Stimulated activated CD8-positive, alpha-beta memory T cell treated with anti-CD3 and anti-CD28 coated beads, Interleukin-4, amount 100 ng/mL, for 48 hours (primary cell): ENCODE data around the gene FKBP5.
A peak's percentile ranks its signal among the peaks of the same experiment; 100 is the strongest.

Experiments
- DNase-seq: peaks from one replicate; pipeline ENCODE4 v3.0.0-alpha.2; 2020

FKBP5 gene

DNA sequence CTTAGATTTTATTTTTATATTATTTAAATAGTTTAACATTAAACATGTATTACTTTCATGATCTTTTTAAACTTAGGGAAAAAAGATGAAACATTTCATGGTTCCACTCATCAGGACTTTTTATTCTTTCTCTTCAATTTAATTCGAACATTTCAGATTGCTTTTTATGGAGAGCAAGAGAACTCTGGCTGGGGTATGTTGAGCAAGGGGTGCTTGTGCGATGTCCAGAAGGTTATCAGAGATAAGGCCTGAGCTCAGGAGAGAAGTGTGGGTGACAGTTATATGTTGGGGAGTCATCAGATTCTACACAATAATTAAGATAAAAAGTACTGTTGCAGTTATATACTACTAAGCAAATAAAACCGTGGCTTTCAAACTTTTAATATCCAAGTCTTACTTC lies 37.5 kb downstream of the FKBP5 start:
- no peak for DNase-seq

DNA sequence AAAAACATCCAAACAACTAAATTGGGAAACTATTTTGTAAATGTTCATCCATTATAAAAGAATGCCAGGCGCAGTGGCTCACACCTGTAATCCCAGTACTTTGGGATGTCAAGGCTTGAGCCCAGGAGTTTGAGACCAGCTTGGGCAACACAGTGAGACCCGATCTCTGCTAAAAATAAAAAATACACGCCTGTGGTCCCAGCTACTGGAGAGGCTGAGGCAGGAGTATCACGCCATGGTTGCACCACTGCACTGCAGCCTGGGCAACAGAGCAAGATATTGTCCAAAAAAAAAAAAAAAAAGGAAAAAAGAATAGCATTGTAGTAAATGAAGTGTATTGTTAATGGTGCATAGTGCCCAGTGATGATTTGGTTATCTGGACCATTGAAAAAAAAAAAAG lies 38.7 kb downstream of the FKBP5 start:
- no peak for DNase-seq

DNA sequence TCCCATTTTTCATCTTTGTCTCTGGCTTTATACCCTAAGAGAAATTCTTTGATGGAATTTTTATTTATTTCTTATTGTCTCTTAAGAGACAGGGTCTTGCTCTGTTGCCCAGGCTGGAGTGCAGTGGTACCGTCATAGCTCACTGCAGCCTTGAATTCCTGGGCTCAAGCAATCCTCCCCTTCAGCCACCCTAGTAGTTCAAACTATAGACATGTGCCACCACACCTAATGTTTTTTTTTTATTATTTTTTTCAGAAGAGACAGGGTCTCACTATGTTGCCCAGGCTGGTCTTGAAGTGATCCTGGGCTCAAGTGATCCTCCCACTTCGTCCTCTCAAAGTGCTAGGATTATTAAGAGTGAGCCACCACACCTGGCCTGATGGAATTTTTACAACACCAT lies 40.5 kb downstream of the FKBP5 start:
- no peak for DNase-seq

DNA sequence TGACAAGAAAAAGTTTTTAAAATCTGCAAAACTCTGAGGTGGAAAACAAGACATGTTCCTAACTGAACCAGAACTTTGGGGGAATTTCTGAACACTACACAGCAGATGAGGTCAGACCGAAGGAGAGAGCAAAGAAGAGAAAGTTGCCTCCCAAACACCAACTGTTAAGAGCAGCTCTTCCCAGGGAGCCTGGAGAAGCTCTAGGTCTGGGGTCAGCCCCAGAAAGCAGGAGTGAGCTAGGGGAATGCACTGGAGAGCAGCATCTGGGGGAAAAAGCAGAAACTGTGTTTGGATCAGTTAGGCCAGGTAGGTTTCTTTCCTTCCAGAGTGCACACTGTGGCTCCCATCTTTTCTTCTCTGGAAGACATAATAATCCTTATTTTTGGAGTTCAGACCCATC lies 41.3 kb downstream of the FKBP5 start:
- no peak for DNase-seq

DNA sequence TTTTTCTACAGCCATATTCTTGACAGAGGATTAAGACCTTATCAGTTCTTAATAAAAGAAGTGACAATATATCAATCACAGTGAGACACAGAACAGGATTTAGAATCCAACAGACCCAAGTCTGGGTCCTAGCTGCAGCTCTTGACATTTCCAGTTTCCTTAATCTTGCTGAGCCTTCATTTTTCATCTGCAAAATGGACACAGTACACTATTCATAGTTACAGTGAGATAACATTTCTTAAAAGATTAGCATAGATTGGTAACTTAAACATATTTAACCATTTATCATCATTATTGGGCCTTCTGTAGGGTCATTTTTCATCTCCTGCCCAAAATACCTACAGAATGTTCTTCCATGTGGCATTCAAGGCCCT lies 45.6 kb downstream of the FKBP5 start:
- DNase-seq = no peak

DNA sequence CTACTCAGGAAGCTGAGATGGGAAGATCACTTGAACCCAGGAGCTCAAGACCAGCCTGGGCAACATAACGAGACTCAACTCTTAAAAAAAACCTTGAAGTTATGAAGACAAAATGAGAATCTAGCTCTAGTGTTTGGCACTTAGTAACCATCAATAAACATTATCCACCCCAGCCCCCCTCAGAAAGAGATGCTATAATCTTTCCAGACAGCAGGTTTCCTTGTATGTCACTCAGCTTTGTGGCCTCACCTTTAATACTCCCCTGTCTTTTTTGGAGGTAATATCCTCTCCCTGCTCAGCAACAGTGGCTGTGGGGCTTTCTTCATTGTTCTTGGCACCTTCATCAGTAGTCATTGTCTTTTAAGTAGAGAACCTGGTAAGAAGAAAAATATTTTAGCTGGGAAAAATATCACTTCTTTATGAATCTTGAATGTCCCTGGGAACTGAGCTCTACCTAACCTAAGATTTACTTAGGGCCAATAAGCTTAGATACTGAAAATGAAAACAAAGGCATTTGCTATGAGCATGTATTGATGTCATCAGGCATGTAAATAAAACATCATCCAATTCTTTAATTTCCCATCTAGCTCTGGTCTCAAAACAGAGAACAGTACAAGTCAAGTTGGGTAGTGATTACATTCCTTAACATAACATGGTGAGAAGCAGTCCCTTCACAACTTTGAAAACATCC lies 46.1 kb downstream of the FKBP5 start:
- no peak for DNase-seq

DNA sequence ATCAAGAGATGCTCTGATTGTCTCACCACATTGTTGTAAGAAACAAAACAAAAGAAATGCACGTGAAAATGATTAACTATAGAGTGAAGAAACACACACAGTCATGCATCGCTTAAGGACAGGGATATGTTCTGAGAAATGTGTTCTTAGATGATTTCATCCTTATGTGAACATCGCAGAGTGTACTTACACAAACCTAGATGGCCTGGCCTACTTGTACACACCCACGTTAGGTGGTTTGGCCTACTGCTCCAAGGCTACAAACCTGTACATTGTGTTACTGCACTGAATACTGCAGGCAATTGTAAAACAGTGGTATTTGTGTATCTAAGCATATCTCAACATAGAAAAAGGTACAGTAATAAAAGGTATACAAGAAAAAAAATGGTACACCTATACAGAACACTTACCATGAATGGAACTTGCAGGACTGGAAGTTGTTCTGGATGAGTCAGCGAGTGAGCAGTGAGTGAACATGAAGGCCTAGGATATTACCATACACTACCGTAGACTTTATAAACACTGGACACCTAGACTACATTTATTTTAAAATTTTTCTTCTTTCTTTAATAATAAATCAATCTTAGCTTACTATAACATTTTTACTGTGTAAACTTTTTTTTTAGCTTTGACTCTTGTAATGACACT lies 48.6 kb downstream of the FKBP5 start:
- DNase-seq = no peak

DNA sequence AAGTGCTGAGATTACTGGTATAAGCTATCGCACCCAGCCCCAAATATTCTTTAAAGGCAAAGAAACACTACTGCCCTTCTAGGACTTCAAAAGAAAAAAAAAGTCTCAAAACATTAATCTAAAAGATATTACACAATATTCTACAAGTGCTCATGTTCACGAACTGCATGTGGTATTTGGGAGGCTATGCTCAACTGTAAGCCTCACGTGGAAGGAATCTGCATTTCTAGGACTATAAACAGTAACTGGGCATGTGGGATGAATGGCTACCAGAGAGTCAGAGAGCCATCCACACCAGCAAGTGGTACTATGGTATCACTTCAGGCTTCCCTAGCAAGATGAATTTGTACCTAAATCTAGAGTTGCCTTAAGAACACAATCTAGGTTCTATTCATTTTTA lies 50.0 kb downstream of the FKBP5 start:
- no peak for DNase-seq

DNA sequence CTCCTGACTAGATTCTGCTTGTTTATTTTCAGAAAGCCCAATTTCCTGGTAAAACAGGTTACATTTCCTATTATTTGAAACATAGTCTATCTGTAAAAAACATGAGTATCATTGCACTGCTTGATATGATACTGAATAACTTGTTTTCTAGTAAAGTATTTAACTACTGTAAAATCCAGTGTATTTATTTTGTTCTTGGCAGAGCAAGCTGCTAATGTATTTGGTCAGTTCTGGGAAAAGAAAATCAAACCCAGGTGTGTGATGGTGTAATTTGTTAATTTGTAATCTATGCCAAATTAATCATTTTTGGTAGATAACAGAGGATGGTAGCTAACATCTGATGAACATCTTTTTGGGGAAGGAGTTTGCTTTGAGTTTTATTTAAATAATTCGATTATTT lies 50.8 kb downstream of the FKBP5 start:
- no peak for DNase-seq

DNA sequence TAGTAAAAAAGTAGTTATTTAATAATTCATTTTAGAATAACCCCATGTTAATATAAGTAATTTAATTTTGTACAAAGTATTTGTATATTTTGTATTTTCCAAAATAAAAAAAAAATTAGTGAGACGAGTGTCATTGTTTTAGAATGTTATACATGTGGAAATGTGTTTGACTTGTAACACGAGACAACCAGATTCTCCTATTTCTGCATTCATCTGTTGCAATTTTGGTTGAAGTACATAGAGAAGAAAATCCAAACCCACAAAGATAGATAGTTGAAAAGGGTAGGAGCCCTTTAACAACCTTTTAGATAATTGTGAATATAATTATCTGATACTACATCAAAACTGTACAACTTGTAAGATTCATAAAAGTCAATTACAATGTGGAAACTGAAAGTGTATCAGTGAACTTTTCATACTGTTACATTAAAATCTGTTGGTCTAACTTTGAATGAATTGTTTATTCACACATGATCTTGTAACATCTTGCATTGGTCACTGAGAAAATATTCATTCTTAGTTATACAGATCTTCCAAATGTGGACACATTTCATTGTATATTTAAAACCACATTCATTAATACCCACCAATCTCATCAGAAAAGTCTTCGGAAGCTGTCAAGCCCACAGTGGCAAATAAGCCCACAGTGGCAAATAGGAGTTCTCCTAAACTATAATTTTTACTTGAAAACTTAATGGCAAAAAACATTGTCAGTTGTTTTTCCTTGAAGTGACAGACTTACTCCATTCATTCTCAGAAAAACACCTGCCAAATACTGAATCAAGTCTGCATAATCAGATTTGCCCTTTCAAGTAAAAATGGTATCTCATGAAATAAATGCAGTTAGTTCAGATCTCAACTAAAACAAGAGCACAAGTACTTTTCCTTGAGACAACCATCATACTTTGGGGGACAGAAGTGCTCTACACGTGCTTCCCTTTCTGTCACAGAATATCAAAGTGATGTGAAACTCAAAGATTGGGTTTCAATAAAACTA lies 52.8 kb downstream of the FKBP5 start:
- no peak for DNase-seq

DNA sequence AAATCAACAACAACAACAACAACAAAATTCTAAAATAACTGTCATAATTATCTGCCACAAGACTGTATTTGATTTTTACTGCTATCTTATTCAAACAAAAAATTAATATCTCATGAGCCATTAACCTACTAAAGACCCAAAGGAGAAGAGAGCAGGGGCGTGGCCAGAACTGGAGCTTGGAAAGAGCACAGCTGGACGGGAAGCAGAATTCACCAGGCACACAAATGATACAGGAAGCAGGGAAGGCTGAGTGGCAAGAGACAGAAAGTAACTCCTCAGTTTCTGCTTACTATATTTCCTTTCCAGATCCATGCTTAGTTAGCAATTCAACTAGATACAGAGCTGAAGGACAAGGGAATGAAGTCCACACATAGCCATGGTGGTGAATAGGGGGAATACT lies 54.4 kb downstream of the FKBP5 start:
- no peak for DNase-seq

DNA sequence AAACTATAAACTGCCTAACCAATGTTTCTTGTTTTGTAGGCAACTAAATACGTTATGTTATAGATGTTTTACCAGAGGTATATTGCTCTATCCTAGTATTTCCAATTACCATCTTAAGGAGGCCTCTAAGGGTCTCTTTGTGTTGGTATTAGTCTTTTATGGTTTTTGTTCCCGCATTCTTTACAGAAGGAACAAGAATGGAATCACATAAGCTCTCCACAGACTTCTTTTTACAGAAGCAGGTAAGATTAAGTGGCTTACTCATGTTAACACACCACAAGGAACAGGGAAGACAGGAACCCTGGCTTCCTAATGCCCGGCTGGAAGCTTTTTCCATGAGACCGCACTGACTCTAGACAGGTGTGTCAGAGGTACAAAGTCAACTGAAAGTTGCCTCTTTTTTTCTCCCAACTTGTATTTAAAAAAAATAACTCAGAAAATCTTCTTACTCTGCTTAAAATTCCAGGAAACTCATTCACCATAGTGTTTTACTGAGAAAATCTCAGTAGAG lies 55.1 kb downstream of the FKBP5 start:
- DNase-seq = no peak

DNA sequence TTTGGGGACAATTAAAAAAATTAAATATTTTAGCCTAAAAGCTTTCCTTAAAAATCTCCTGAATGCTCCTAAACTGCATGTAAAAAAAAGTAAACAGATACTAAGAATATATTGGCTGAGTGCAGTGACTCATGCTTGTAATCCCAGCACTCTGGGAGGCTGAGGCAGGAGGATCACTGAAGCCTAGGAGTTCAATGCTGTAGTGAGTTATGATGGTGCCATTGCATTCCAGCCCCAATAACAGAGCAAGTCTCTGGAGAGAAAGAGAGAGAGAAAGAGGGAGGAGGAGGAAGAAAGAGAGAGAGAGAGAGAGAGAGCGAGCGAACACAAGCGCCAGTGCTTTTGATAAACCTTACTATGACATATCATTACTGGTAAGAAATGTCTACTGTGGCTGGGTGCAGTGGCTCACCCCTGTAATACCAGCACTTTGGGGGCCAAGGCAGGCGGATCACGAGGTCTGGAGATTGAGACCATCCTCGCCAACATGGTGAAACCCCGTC lies 58.8 kb downstream of the FKBP5 start:
- DNase-seq = no peak

DNA sequence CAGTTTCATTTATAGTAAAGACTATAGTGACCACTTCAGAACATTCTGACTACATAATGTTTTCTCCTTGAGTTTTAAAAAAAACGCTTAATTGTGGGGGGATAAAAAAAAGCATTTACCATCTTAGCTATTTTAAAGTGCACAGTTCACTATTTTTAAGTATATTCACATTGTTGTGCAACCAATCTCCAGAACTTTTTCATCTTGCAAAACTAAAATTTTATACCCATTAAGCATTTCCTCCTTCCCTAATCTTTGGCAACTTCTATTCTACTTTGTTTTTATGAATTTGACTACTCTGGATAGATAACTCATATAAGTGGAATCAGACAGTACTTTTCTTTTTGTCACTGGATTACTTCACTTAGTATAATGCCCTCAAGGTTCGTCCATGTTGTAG lies 62.3 kb downstream of the FKBP5 start:
- no peak for DNase-seq

DNA sequence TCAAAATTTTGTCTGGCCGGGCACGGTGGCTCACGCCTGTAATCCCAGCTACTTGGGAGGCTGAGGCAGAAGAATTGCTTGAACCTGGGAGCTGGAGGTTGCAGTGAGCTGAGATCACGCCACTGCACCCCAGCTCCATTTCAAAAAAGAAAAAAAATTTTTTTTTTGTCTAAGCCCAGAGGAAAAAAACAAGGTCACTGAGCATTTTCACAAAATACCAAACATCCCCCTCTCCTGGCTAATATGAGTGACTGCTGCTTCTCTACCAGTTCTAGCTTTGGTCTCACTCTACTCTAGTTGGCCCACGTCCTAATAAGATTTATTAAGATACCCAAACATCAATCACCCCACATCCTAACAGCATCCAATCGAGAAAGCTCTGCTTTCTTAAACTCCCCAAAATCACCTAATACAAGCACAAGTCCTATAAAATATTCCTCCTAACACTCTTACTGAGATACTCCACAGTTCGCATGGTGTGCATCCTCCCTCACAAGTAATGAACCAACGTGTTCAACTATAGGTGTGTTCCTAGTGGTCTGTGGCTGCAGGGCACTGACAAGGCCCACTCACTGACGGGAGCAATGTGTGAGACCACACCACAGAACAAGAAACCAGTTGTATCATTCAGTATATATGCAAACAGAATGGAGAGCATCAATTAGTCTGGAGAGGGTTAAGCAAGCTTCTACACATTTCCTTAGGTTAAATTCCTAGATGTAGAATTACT lies 64.2 kb downstream of the FKBP5 start:
- no peak for DNase-seq

DNA sequence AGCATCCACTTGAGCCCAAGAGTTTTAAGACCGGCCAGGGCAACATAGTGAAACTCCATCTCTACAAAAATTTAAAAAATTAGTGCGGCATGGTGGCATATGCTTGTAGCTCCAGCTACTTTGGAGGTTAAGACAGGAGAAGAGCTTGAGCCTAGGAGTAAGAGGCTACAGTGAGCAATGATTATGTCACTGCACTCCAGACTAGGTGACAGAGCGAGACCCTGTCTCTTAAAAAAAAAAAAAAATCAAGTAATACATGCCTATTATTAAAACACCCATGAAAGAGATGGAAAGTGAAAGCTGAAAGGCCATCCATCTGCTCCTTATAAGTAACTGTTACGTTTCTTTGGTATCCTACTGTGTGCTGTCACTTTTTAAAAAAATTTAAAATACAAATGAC lies 66.4 kb downstream of the FKBP5 start:
- DNase-seq = no peak

DNA sequence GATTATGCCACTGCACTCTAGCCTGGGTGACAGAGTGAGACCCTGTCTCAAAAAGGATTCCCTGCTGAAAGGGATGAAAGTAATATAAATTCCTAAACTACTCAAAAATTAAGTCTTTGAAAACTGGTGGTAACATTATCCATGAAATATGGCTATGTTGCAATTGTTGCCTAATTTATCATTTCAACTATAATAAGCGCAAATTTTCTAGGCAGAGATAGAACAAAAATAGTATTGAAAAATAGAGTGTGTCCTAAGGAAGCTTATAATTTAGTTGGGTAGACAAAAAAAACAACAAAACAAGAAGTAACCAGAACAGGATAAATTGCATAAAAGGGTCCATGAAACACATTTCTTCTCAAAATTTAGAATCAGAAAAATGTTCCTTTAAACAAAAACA lies 68.0 kb downstream of the FKBP5 start:
- no peak for DNase-seq

DNA sequence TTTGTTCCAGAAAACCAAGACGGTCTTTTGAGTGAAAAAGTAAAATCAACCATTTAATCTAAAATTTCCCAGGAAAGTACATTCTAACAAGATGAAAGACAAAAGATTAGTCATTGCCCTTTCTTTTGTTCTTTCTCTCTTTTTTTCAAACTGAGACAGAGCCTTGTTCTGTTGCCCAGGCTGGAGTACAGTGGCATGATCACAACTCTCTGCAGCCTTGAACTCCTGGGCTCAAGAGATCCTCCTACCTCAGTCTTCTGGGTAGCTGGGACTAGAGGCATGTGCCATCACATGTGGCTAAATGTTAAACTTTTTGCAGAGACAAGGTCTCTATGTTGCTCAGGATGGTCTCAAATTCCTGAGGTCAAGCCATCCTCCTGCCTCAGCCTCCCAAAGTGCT lies 75.0 kb downstream of the FKBP5 start:
- DNase-seq = no peak

DNA sequence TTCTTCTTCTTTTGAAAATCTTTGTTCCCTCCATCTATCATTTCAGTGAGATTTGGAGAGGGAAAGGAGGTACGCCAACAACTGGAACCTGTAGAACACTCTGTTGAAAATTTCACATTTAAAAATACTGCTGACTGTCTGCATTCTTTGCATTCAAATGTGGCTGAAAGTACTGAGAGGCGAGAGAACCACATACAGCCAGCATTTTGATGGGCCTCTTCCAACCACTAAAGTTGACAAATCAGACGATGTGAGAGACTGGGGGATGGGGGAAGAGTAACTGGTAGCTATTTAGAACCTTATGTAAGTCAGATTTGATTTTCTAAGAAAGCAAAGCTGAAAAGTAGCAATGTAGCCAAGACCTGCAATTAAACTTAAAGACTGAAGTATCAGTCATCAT lies 77.5 kb downstream of the FKBP5 start:
- DNase-seq = peak; percentile 36

DNA sequence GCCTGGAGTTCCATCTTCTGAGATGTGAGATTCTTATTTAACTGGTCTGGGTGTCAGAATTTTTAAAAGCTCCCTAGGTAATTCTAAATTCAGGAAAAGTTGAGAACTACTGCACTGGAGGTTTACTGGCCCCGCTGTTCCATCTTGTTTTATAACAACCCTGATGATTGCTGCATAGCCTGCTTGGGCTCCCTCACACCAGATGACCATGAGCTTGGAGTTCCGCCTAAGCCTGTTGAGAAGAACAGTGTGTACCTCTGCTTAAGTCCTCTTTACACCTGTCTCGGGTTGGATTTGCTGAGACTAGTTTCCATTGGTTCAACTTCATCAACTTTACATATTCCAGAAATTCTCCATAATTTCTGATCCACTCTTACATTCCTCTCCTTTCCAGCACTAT lies 77.9 kb downstream of the FKBP5 start:
- no peak for DNase-seq

DNA sequence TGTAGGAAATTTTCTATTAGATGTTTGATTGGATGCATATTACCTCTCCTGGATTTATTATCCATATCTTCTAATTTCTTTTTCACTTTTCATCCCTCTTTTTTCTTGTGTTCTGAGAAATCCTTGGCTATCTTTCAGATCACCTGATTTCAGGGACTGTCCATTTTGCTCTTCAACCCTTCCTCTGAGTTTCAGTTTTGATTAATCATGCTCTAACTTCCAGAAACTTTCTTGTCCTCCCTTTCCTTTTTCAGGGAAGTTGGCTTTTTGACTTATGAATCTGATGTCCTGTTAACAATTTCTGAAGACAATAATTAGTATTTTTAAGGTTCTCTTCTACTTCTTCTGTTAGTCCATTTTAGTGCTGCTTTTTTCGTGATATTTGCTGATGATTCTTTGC lies 79.1 kb downstream of the FKBP5 start:
- no peak for DNase-seq

DNA sequence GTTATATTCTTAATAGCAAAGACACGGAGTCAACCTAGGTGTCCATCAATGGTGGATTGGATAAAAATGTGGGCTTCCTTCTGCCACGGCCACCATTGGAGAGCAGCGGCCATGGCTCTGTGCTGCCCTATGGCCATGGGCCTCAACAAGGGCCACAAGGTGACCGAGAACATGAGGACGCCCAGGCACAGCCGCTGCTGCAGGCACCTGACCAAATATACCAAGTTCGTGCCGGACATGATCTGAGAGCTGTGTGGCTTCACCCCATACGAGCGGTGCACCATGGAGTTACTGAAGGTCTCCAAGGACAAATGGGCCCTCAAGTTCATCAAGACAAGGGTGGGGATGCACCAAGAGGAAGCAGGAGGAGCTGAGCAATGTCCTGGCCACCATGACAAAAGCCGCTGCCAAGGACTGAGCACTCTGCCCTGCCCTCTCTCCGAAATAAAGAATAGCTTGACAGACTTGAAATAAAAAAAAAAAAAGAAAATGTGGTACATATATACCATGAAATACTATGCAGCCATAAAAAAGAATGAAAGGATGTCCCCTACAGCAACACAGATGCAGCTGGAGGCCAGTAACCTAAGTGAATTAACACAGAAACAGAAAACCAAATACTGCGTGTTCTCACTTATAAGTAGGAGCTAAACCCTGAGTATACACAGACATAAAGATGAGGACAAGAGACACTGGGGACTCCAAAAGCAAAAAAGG lies 81.0 kb downstream of the FKBP5 start:
- DNase-seq = no peak
